Stimulated activated memory B cell treated with anti-CD40 and anti-IgM and Interleukin-4, amounts not matched to agents 10 μg/mL and 1 μg/mL and 100 μg/mL, for 72 hours (primary cell): Measurements from ENCODE around the gene COMP.
A peak's percentile ranks its signal among the peaks of the same experiment; 100 is the strongest.
"Not testable (repeated sequence)": the region's sequence is repeated elsewhere in the genome, so short reads cannot be mapped to it uniquely, and the experiment has no call there.

Experiments
- ATAC-seq: fragments of 150-1000 bp; cut with Tn5 transposase; 2 replicates; pipeline ENCODE4 v1.10.0; 2021
- H3K27ac Mint-ChIP-seq: one replicate; pipeline ENCODE4 v1.8.0; 2022; ENCODE audit warnings: mild to moderate bottlenecking, mixed read lengths
- H3K27me3 Mint-ChIP-seq: one replicate; pipeline ENCODE4 v1.8.0; 2022; ENCODE audit warnings: mixed read lengths
- H3K36me3 Mint-ChIP-seq: one replicate; pipeline ENCODE4 v1.8.0; 2022; ENCODE audit warnings: mixed read lengths
- H3K4me1 Mint-ChIP-seq: one replicate; pipeline ENCODE4 v1.8.0; 2022; ENCODE audit warnings: mixed read lengths
- H3K4me3 Mint-ChIP-seq: one replicate; pipeline ENCODE4 v1.8.0; 2022; ENCODE audit warnings: mild to moderate bottlenecking, moderate library complexity, mixed read lengths
- H3K9me3 Mint-ChIP-seq: one replicate; pipeline ENCODE4 v1.8.0; 2022; ENCODE audit warnings: mixed read lengths

Gene COMP

DNA sequence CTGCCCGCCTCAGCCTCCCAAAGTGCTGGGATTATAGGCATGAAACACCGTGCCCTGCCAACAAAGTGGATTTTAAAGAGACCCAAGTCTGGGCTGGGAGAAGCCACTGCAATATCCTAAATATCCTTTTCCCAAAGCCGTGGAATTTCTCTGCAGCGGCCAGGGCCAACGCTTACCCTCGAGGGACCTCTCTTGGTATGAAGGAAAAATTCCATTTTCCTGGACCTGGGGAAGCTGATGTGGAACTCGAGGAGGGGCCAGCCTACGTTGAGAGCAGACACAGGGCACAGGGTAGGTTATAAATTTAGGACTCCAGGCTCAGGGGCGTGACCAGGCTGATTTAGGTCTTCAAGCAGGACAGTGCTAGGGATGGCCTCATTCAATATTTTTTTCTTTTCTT lies 23.0 kb upstream of the COMP start:
- H3K9me3 Mint-ChIP-seq = no peaks in the 10 kb centered on the region
- peaks cover 6% of the 10 kb centered on the region for H3K4me1 Mint-ChIP-seq
- no peaks in the 10 kb centered on the region for H3K36me3 Mint-ChIP-seq
- ATAC-seq = no peak
- no peak overlapping the region for H3K4me3 Mint-ChIP-seq
- H3K27me3 Mint-ChIP-seq = peaks cover 26% of the 10 kb centered on the region
- no peak overlapping the region for H3K27ac Mint-ChIP-seq

DNA sequence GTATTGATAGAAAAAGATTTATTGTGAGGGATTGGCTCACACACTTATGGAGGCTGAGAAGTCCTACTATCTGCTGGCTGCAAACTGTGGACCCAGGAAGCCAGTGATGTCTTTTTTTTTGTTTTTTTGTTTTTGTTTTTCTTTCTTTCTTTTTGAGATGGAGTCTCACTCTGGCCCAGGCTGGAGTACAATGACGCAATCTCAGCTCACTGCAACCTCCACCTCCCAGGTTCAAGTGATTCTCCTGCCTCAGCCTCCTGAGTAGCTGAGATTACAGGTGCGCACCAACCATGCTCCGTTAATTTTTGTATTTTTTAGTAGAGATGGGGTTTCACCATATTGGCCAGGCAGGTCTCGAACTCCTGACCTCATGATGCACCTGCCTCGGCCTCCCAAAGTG lies 20.5 kb upstream of the COMP start:
- not testable (repeated sequence) for ATAC-seq, H3K36me3 Mint-ChIP-seq, H3K4me1 Mint-ChIP-seq, H3K4me3 Mint-ChIP-seq, H3K27ac Mint-ChIP-seq, H3K9me3 Mint-ChIP-seq
- peaks cover 41% of the 10 kb centered on the region for H3K27me3 Mint-ChIP-seq

DNA sequence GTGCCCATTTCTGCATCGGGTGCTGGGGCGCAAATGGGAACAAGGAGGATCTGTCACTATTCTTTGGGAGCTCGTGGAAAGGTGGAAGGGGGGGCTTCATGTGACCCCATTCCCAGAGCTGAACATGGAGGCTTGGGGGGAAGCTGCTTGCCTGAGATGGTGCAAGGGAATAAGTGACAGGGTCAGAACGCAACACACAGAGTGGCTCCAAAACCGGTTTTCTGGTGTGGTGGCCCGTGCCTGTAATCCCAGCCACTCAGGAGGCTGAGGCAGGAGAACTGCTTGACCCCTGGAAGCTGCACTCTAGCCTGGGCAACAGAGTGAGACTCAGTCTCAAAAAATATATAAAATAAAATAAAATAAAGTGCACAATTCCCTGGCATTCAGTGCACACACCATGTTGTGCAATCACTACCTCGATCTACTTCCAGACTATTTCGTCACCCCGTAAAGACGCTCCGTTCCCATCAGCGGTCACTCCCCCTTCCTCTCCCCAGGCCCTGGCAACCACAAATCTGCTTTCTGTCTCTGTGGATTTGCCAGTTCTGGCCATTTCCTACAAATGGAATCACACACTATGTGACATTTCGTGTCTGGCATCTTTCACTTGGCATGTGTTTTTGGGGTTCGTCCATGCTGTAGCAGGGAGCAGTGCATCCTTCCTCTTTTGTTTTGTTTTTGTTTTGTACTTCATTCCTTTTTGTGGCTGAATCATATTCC lies 18.2 kb upstream of the COMP start:
- H3K36me3 Mint-ChIP-seq = no peaks in the 10 kb centered on the region
- peaks cover 6% of the 10 kb centered on the region for H3K4me1 Mint-ChIP-seq
- H3K4me3 Mint-ChIP-seq = no peak overlapping the region
- no peak for ATAC-seq
- H3K9me3 Mint-ChIP-seq = no peaks in the 10 kb centered on the region
- H3K27ac Mint-ChIP-seq = no peak overlapping the region
- peaks cover 37% of the 10 kb centered on the region for H3K27me3 Mint-ChIP-seq

DNA sequence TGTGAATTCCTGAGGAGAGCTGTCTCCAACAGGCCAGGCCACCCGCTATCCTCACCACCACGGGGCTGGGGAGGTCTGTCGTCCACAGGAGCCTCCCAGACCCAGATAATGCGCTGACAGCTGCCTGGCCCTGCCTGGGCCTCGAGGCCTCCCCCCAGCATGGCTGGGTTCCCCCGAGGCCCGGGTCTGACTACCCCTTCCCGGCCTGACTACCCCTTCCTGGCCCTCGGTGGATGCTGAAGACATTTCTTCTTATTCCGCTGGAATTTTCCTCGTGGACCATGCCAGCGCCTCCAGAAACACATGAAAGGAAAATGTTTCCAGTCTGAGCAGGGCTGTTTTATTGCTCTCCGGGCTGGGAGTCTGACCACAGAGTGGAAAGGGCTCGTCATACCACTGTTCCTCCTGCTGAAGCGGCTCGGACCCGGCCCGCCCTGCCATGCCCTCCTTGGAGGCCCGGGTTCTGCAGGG lies 16.8 kb upstream of the COMP start:
- Mint-ChIP-seq H3K27me3 (peaks cover 37% of the 10 kb centered on the region), H3K4me3 (no peak overlapping the region), H3K4me1 (peaks cover 6% of the 10 kb centered on the region), H3K9me3 (no peaks in the 10 kb centered on the region), H3K36me3 (no peaks in the 10 kb centered on the region), H3K27ac (no peak overlapping the region)
- ATAC-seq = peak; percentile 20

DNA sequence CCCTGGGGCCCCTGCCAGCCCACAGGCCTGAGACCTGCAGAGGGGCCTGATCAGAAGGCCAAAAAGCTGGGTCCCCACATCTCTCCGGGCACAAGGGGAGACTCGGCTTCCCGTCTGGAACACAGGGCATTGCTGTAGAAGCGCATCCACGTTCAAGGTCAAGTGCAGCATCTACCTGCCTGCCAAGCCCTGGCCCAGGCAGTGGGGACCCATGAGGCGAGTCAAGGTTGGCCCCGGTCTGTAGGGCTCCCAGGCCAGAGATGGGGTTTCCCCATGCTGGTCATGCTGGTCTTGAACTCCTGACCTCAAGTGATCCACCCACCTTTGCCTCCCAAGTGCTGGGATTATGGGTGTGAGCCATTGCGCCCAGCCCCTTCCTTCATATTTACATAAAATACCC lies 13.5 kb upstream of the COMP start:
- H3K27me3 Mint-ChIP-seq = peaks cover 37% of the 10 kb centered on the region
- H3K4me3 Mint-ChIP-seq = no peak overlapping the region
- no peak for ATAC-seq
- H3K9me3 Mint-ChIP-seq = no peaks in the 10 kb centered on the region
- H3K36me3 Mint-ChIP-seq = no peaks in the 10 kb centered on the region
- H3K4me1 Mint-ChIP-seq = peaks cover 5% of the 10 kb centered on the region
- no peak overlapping the region for H3K27ac Mint-ChIP-seq

DNA sequence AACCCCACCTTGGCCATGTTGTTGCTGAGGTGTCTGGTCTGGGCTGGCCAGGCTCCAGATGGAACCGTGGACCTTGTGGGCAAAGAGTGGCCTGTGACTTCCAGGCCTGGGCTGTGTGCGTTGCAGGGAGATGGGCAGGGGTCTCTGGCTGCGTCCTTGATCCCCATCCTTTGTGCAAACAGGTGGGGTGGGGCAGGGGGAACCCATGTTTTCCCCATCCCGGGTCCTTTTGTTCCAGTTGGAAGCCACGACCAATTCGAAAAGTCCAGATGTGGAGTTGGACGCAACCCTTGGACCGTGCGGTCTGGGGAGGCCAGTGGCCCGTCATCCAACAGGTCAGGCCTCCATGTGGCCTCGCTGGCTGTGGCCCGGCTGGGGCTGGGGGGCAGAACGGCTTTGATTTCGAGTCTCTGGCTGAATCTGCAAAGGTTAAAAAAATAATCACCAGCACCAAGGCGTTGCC lies 13.1 kb upstream of the COMP start:
- H3K9me3 Mint-ChIP-seq = no peaks in the 10 kb centered on the region
- no peaks in the 10 kb centered on the region for H3K36me3 Mint-ChIP-seq
- no peak overlapping the region for H3K4me3 Mint-ChIP-seq
- no peaks in the 10 kb centered on the region for H3K4me1 Mint-ChIP-seq
- peaks cover 33% of the 10 kb centered on the region for H3K27me3 Mint-ChIP-seq
- H3K27ac Mint-ChIP-seq = no peak overlapping the region
- ATAC-seq = no peak

DNA sequence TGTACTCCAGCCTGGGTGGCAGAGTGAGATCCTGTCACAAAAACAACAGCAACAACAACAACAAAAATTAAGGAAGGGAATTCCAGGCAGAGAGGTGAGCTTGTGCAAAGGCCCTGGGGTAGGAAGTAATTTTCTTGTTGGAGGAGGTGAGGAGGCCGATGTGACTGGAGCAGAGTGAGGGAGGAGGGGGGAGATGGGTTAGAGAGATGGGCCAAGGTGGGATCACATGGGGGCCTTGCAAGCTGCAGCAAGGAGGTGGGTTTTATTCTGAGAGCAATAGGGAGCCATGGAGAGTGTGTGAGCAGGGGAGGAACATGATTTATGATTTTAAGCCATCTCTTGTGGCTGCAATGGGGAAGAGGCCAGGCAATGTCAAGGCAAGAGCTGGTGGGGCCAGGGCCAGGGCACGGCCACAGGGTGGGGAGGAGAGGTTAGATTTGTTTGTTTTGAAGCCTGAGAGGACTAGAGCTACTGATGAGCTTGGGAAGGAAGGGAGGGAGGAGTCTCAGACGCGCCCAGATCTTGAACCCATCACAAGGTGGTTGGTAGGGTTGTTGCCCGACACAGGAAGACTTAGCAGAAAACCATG lies 12.5 kb upstream of the COMP start:
- Mint-ChIP-seq H3K9me3 (no peaks in the 10 kb centered on the region), H3K36me3 (no peaks in the 10 kb centered on the region), H3K4me1 (no peaks in the 10 kb centered on the region), H3K27ac (no peak overlapping the region), H3K4me3 (no peak overlapping the region), H3K27me3 (peaks cover 27% of the 10 kb centered on the region)
- ATAC-seq = no peak

DNA sequence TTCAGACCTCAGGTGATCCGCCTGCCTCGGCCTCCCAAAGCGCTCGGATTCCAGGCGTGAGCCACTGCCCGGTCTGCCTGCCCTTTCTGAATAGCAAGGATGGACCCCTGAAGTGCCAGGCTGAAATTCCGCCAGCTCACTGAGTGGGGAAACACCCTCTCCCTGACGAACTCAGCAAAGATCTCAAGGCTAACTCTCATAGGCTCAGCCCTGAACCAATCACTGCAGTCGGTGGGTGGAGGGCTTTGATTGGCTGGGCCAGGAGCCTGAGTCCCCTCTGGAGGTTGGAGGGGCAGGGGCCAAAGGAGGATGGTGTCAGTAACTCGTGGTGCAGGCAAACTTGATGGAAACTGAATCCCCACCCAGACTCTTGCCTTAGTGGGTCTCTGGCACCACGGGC lies 11.2 kb upstream of the COMP start:
- no peaks in the 10 kb centered on the region for H3K9me3 Mint-ChIP-seq
- no peak overlapping the region for H3K4me3 Mint-ChIP-seq
- ATAC-seq = no peak
- H3K4me1 Mint-ChIP-seq = no peaks in the 10 kb centered on the region
- H3K27ac Mint-ChIP-seq = no peak overlapping the region
- H3K27me3 Mint-ChIP-seq = peaks cover 16% of the 10 kb centered on the region
- H3K36me3 Mint-ChIP-seq = no peaks in the 10 kb centered on the region

DNA sequence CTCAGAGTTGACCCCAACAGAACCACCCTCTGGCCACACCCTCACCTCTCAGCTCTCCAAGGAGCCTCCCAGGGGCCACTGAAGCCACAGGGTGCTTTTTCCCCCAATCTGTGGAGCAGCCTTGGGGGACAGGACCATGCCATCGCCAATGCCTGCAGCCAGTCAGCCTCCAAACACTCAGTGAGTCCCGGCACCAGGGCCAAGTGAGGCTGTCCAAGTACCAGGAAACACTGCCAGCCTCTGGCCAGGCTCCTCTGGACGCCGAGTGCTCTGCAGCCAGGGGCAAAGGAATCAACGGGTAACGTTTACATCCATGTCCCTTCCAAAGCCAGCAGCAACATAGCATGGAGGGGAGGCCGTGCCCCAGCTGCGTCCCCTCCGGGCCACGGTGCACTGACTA lies 9.5 kb upstream of the COMP start:
- Mint-ChIP-seq H3K27ac (no peak overlapping the region), H3K27me3 (peaks cover 16% of the 10 kb centered on the region), H3K4me3 (no peak overlapping the region), H3K36me3 (no peaks in the 10 kb centered on the region), H3K4me1 (no peaks in the 10 kb centered on the region), H3K9me3 (no peaks in the 10 kb centered on the region)
- ATAC-seq = no peak

DNA sequence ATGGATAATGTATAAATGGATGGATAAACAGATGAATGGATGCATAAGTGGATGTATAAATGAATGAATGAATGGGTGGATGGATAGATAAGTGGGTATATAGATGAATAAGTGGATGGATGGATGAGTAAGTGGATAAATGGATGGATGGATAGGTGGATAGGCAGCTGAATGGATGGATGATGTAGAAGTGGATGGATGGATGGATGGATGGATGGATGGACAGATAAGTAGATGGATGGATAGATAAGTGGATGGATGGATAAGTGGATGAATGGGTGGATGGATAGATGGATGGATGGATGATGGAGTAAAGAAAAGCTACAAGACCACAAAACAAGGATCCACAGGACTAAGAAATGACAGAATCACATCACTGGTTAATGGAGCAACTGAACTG lies 9.0 kb upstream of the COMP start:
- Mint-ChIP-seq H3K4me3 (no peak overlapping the region), H3K27me3 (peaks cover 16% of the 10 kb centered on the region), H3K36me3 (no peaks in the 10 kb centered on the region), H3K27ac (no peak overlapping the region), H3K9me3 (no peaks in the 10 kb centered on the region), H3K4me1 (no peaks in the 10 kb centered on the region)
- no peak for ATAC-seq

DNA sequence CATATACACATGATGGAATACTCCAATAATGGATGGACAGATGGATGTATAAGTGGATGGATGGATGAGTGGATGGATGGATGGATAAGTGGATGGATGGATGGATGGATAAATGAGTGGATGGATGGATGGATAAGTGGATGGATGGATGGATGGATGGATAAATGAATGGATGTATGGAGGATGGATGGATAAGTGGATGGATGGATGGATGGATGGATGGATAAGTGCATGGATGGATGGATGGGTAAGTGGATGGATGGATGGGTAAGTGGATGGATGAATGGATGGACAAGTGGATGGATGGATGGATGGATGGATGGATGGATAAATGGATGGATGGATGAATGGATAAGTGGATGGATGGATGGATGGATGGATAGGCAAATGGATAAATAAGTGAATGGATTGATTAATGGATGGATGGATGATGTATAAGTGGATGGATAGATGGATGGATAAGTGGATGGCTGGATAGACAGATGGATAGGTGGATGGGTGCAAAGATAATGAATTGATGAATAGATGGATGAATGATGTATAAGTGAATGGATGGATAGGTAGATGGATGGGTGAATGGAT lies 8.4 kb upstream of the COMP start:
- Mint-ChIP-seq H3K9me3 (no peaks in the 10 kb centered on the region), H3K27me3 (peaks cover 16% of the 10 kb centered on the region), H3K4me1 (no peaks in the 10 kb centered on the region), H3K4me3 (no peak overlapping the region), H3K36me3 (no peaks in the 10 kb centered on the region), H3K27ac (no peak overlapping the region)
- no peak for ATAC-seq

DNA sequence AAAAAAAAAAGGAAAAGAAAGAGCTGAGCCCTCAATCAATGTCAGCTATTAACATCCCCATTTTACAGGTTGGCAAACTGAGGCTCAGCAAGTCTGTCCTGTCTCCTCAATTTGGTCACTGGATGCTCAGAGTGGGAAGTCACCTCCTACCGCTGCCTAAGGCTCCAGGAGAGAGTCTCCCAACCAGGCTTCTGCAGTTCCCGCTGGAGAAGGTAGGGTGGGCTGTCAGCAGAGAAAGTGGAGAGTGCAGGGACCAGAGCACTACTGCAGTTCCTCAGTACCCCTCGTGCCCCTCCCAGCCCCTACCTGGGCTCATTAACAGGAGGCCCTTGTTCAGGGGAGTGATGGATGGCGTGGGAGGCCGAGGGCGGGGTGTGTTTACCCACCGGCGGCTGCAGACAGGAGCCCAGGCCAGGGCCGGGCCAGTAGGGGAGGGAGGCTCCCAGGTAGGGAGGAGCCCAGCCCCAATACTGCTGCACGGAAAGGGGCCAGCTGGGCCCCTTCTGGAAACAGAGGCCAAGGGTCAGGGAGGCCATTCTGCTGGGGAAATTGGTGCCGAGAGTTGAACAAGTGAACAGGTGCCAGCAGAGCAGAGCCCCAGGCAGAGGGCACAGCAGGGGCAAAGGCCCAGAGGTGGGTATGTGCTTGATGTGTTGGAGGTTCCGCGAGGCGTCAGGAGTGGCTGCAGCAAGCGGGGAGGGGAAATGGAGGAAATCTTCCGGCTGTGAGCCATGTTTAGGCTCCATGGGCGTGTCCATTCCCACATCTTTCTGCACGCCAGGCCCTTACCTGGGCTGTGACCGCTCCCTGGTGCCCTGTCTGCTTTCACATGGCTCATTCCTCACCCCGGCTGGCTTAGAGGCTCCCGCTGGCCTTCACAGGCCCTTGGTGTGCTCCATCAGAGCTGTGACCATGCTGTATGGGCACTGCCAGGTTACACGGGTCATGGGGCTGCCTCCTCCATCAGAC lies 7.6 kb upstream of the COMP start:
- no peaks in the 10 kb centered on the region for H3K9me3 Mint-ChIP-seq
- H3K4me3 Mint-ChIP-seq = no peak overlapping the region
- H3K4me1 Mint-ChIP-seq = no peaks in the 10 kb centered on the region
- peaks cover 18% of the 10 kb centered on the region for H3K27me3 Mint-ChIP-seq
- no peak overlapping the region for H3K27ac Mint-ChIP-seq
- no peaks in the 10 kb centered on the region for H3K36me3 Mint-ChIP-seq
- ATAC-seq = no peak

DNA sequence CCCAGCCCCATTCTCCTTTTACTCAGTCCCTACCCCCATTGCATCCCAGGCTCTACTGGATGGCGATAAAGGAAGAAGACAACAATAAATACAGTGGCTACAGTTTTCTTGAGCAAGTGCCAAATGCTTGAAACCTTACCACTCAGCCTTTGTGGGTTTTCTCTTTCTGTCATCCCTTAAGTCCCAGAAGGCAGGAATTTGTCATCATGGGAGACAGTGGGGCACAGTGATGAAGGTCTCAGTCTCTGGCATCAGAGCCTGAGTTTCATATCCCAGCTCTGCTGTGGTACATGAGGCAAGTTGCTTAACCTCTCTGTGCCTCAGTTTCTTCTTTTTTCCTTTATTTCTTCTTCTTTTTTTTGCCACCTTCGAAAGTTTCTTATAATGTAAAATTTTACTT lies 5.1 kb upstream of the COMP start:
- H3K4me3 Mint-ChIP-seq = no peak overlapping the region
- H3K4me1 Mint-ChIP-seq = no peaks in the 10 kb centered on the region
- H3K36me3 Mint-ChIP-seq = no peaks in the 10 kb centered on the region
- H3K9me3 Mint-ChIP-seq = no peaks in the 10 kb centered on the region
- H3K27ac Mint-ChIP-seq = no peak overlapping the region
- ATAC-seq = no peak
- peaks cover 22% of the 10 kb centered on the region for H3K27me3 Mint-ChIP-seq

DNA sequence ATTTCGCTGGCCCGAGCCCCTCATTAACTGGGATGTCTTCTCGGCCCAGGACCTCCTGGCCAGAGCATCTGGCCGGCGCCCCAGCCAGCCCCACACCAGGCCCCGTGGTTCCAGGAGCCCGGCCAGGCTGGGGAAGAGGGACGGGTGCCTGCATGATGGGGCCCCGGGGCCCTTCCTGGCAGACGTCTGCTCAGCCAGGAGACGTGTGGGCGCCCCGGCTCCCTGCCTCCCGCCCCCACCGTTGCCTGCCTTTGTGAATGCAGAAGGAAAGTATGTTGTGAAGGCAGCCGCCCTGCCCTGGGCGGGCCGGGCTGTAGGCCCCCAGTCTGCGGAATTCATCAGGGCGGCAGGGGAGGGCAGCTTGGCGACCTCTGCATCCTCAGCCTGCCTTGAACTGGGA lies 4.4 kb upstream of the COMP start:
- no peak overlapping the region for H3K27ac Mint-ChIP-seq
- H3K4me1 Mint-ChIP-seq = peaks cover 6% of the 10 kb centered on the region
- ATAC-seq = peak; percentile 42
- H3K9me3 Mint-ChIP-seq = no peaks in the 10 kb centered on the region
- H3K4me3 Mint-ChIP-seq = no peak overlapping the region
- peaks cover 29% of the 10 kb centered on the region for H3K27me3 Mint-ChIP-seq
- H3K36me3 Mint-ChIP-seq = no peaks in the 10 kb centered on the region

DNA sequence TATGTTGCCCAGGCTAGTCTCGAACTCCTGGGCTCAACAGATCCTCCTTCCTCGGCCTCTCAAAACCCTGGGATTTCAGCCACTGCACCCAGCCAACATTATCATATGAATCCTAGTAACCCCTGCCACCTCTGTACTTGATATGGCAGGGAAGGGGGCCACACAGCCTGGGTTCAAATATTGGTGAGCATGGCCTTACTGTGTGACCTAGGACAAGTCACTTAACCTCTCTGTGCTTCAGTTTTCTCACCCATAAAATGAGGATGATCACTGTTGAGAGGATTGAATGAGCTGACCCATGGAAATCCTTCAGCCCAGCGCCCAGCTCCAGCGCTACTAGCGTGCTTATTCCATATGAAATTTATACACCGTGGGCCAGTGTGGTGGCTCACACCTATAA lies 3.6 kb upstream of the COMP start:
- H3K27me3 Mint-ChIP-seq = peaks cover 37% of the 10 kb centered on the region
- no peaks in the 10 kb centered on the region for H3K36me3 Mint-ChIP-seq
- ATAC-seq = no peak
- H3K27ac Mint-ChIP-seq = no peak overlapping the region
- no peaks in the 10 kb centered on the region for H3K9me3 Mint-ChIP-seq
- no peak overlapping the region for H3K4me3 Mint-ChIP-seq
- H3K4me1 Mint-ChIP-seq = peaks cover 13% of the 10 kb centered on the region
